Activated T-helper 1 cell treated with anti-CD3 and anti-CD28 coated beads, Interleukin-12 subunit alpha, Interleukin-12 subunit beta, Interleukin-2, Interleukin-4 antibody, amounts not matched to agents 30 ng/mL and 10 ng/mL and 1 ng/mL, durations not matched to agents 14 hours and 24 hours and 36 hours (primary cell): ENCODE results near the gene HGFAC. TPM values are rescaled to one million over a fixed set of nuclear protein-coding genes. Genes with fewer than 3 reads are reported as not detected.
"Not testable (repeated sequence)": the region's sequence is repeated elsewhere in the genome, so short reads cannot be mapped to it uniquely, and the experiment has no call there.

Source experiments
- DNase-seq: peaks from one replicate; pipeline ENCODE4 v3.0.0; 2021; ENCODE audit warnings: low spot score
- H3K27ac Mint-ChIP-seq: one replicate; pipeline ENCODE4 v1.8.0; 2021; ENCODE audit warnings: mild to moderate bottlenecking, mixed read lengths
- H3K27me3 Mint-ChIP-seq: one replicate; pipeline ENCODE4 v1.8.0; 2022; ENCODE audit warnings: mild to moderate bottlenecking, moderate library complexity, mixed read lengths; ENCODE audit not compliant: insufficient read depth
- H3K36me3 Mint-ChIP-seq: one replicate; pipeline ENCODE4 v1.8.0; 2021; ENCODE audit warnings: low read depth, mixed read lengths
- H3K4me1 Mint-ChIP-seq: one replicate; pipeline ENCODE4 v1.8.0; 2021; ENCODE audit warnings: low read depth, mixed read lengths
- H3K4me3 Mint-ChIP-seq: one replicate; pipeline ENCODE4 v1.8.0; 2021; ENCODE audit warnings: mild to moderate bottlenecking, moderate library complexity, mixed read lengths
- H3K9me3 Mint-ChIP-seq: one replicate; pipeline ENCODE4 v1.8.0; 2021; ENCODE audit warnings: mixed read lengths
- intact Hi-C: fragments of 100-400 bp; cut with micrococcal nuclease; formaldehyde crosslinking; loops from one replicate; pipeline ENCODE4 v1.15.1; 2024
- total RNA-seq: library from RNA; stranded (reverse); gene quantifications from 2 replicates; pipeline ENCODE4 v1.2.3, GENCODE V29; 2022

The HGFAC gene
- total RNA-seq, 1 donor from 2014 or later: not detected

GRCh38 chr4:3458371-3458770 lies 16.6 kb downstream of the HGFAC start:
- H3K27me3 Mint-ChIP-seq: peaks cover 9% of the 10 kb centered on the region

GRCh38 chr4:3459156-3459555 lies 17.4 kb downstream of the HGFAC start:
- H3K27ac Mint-ChIP-seq, DNase-seq, intact Hi-C loops, H3K27me3 Mint-ChIP-seq, H3K9me3 Mint-ChIP-seq, H3K4me3 Mint-ChIP-seq, H3K4me1 Mint-ChIP-seq, H3K36me3 Mint-ChIP-seq: not testable (repeated sequence)

More at GRCh38 chr4:3458371-3458770, 16.6 kb downstream of the HGFAC start:
- Mint-ChIP-seq H3K4me1 (no peaks in the 10 kb centered on the region), H3K27ac (no peak overlapping the region), H3K36me3 (no peaks in the 10 kb centered on the region), H3K4me3 (no peak overlapping the region), H3K9me3 (peaks cover 9% of the 10 kb centered on the region)
- no peak for DNase-seq
- intact Hi-C loops: no loop called here

- Mint-ChIP-seq H3K4me1 (no peaks in the 10 kb centered on the region), H3K4me3 (no peak overlapping the region), H3K27me3 (peaks cover 5% of the 10 kb centered on the region), H3K9me3 (no peaks in the 10 kb centered on the region), H3K27ac (no peak overlapping the region), H3K36me3 (no peaks in the 10 kb centered on the region)
- DNase-seq: no peak
- intact Hi-C loops: no loop called here
Measured at GRCh38 chr4:3460926-3461325, 19.2 kb downstream of the HGFAC start.

- H3K27ac Mint-ChIP-seq: no peak overlapping the region
- intact Hi-C loops: no loop called here
- H3K27me3 Mint-ChIP-seq: peaks cover 5% of the 10 kb centered on the region
- no peak overlapping the region for H3K4me3 Mint-ChIP-seq
- no peak for DNase-seq
- no peaks in the 10 kb centered on the region for H3K36me3 Mint-ChIP-seq
- no peaks in the 10 kb centered on the region for H3K4me1 Mint-ChIP-seq
- no peaks in the 10 kb centered on the region for H3K9me3 Mint-ChIP-seq
Measured at GRCh38 chr4:3461515-3462291, 19.9 kb downstream of the HGFAC start.

GRCh38 chr4:3462321-3462789 lies 20.6 kb downstream of the HGFAC start:
- peaks cover 5% of the 10 kb centered on the region for H3K27me3 Mint-ChIP-seq
- intact Hi-C loops: no loop called here
- H3K9me3 Mint-ChIP-seq: no peaks in the 10 kb centered on the region
- H3K4me3 Mint-ChIP-seq: no peak overlapping the region
- H3K36me3 Mint-ChIP-seq: no peaks in the 10 kb centered on the region
- DNase-seq: no peak
- no peak overlapping the region for H3K27ac Mint-ChIP-seq
- no peaks in the 10 kb centered on the region for H3K4me1 Mint-ChIP-seq

GRCh38 chr4:3462790-3463415 lies 21.1 kb downstream of the HGFAC start, which contains the start of gene DOK7:
Gene DOK7 (plus strand): TSS chr4:3463306. CDS start chr4:3463376, 70 bp downstream.
- Mint-ChIP-seq H3K4me1 (no peaks in the 10 kb centered on the region), H3K9me3 (no peaks in the 10 kb centered on the region), H3K27me3 (peaks cover 5% of the 10 kb centered on the region), H3K4me3 (no peak within 1 kb of the TSS), H3K27ac (no peak within 1 kb of the TSS), H3K36me3 (no peaks in the 10 kb centered on the region)
- DNase-seq: no peak
- intact Hi-C loops: no loop called here

- H3K9me3 Mint-ChIP-seq: no peaks in the 10 kb centered on the region
- no peak for DNase-seq
- H3K27ac Mint-ChIP-seq: no peak overlapping the region
- no peak overlapping the region for H3K4me3 Mint-ChIP-seq
- peaks cover 3% of the 10 kb centered on the region for H3K27me3 Mint-ChIP-seq
- H3K36me3 Mint-ChIP-seq: no peaks in the 10 kb centered on the region
- intact Hi-C loops: no loop called here
- no peaks in the 10 kb centered on the region for H3K4me1 Mint-ChIP-seq
Measured at GRCh38 chr4:3463556-3464348, 22.0 kb downstream of the HGFAC start.

GRCh38 chr4:3464349-3464905 lies 22.7 kb downstream of the HGFAC start:
- Mint-ChIP-seq H3K27me3 (peaks cover 3% of the 10 kb centered on the region), H3K9me3 (no peaks in the 10 kb centered on the region), H3K36me3 (no peaks in the 10 kb centered on the region), H3K27ac (no peak overlapping the region), H3K4me3 (no peak overlapping the region), H3K4me1 (no peaks in the 10 kb centered on the region)
- no peak for DNase-seq
- intact Hi-C loops: no loop called here

- H3K27me3 Mint-ChIP-seq: peaks cover 3% of the 10 kb centered on the region
- no peaks in the 10 kb centered on the region for H3K9me3 Mint-ChIP-seq
- H3K4me1 Mint-ChIP-seq: no peaks in the 10 kb centered on the region
- H3K36me3 Mint-ChIP-seq: no peaks in the 10 kb centered on the region
- intact Hi-C loops: no loop called here
- H3K4me3 Mint-ChIP-seq: no peak overlapping the region
- no peak overlapping the region for H3K27ac Mint-ChIP-seq
- DNase-seq: no peak
Measured at GRCh38 chr4:3464911-3465697, 23.3 kb downstream of the HGFAC start.

GRCh38 chr4:3465698-3466671 lies 24.2 kb downstream of the HGFAC start:
- Mint-ChIP-seq H3K4me1 (no peaks in the 10 kb centered on the region), H3K9me3 (no peaks in the 10 kb centered on the region), H3K36me3 (no peaks in the 10 kb centered on the region), H3K4me3 (no peak overlapping the region), H3K27ac (no peak overlapping the region), H3K27me3 (peaks cover 3% of the 10 kb centered on the region)
- intact Hi-C loops: no loop called here
- DNase-seq: no peak

GRCh38 chr4:3466691-3467600 lies 25.2 kb downstream of the HGFAC start:
- no peak for DNase-seq
- Mint-ChIP-seq H3K9me3 (no peaks in the 10 kb centered on the region), H3K4me1 (no peaks in the 10 kb centered on the region), H3K27ac (no peak overlapping the region), H3K36me3 (no peaks in the 10 kb centered on the region), H3K27me3 (peaks cover 2% of the 10 kb centered on the region), H3K4me3 (no peak overlapping the region)
- intact Hi-C loops: no loop called here
